ENCODE results near the gene KRTAP5-5. TPM values are rescaled to one million over a fixed set of nuclear protein-coding genes. Genes with fewer than 3 reads are reported as not detected.
"Not testable (repeated sequence)": the region's sequence is repeated elsewhere in the genome, so short reads cannot be mapped to it uniquely, and the experiment has no call there.

Gene KRTAP5-5
- total RNA-seq, 1 donor from 2014 or later: 1.5 TPM

GRCh38 chr11:1642288-1643145, 12.9 kb downstream of the KRTAP5-5 start:
- no peak for DNase-seq

- DNase-seq: no peak
These were observed 13.6 kb downstream of the KRTAP5-5 start for GRCh38 chr11:1643146-1643690.

- DNase-seq: no peak
These were observed 15.2 kb downstream of the KRTAP5-5 start for GRCh38 chr11:1644601-1645356.

GRCh38 chr11:1645357-1645821, 15.8 kb downstream of the KRTAP5-5 start:
- no peak for DNase-seq

- not testable (repeated sequence) for DNase-seq
These were observed 17.0 kb downstream of the KRTAP5-5 start for GRCh38 chr11:1646540-1646939.

- DNase-seq: no peak
These were observed 18.5 kb downstream of the KRTAP5-5 start for GRCh38 chr11:1647901-1648652.

- DNase-seq: no peak
These were observed 19.3 kb downstream of the KRTAP5-5 start for GRCh38 chr11:1648653-1649420.

- DNase-seq: no peak
These were observed 20.7 kb downstream of the KRTAP5-5 start for GRCh38 chr11:1650034-1650917.

GRCh38 chr11:1650918-1651262, 21.3 kb downstream of the KRTAP5-5 start:
- DNase-seq: no peak

GRCh38 chr11:1651411-1651980, 21.9 kb downstream of the KRTAP5-5 start:
- no peak for DNase-seq

- DNase-seq: no peak
These were observed 22.5 kb downstream of the KRTAP5-5 start for GRCh38 chr11:1652026-1652425.

- DNase-seq: no peak
These were observed 22.8 kb downstream of the KRTAP5-5 start for GRCh38 chr11:1652442-1652770.

GRCh38 chr11:1652771-1653540, 23.4 kb downstream of the KRTAP5-5 start:
- DNase-seq: peak; percentile 45

- DNase-seq: no peak
These were observed 24.2 kb downstream of the KRTAP5-5 start for GRCh38 chr11:1653541-1654387.

GRCh38 chr11:1654388-1655167, 25.0 kb downstream of the KRTAP5-5 start:
- no peak for DNase-seq

- DNase-seq: no peak
These were observed 25.8 kb downstream of the KRTAP5-5 start for GRCh38 chr11:1655168-1656060.

- no peak for DNase-seq
These were observed 26.5 kb downstream of the KRTAP5-5 start for GRCh38 chr11:1656061-1656441.
